SK-N-SH (cell line): ENCODE results near the gene MCF2L. TPM values are rescaled to one million over a fixed set of nuclear protein-coding genes. Genes with fewer than 3 reads are reported as not detected.

Experiments used
- CTCF ChIA-PET: fragments of 300-600, 350-600 bp; formaldehyde crosslinking; extraction: SDS; loops from one replicate; lab custom pipeline; 2021; lab: Yijun Ruan, JAX
- POLR2A ChIA-PET: fragments of 350-600 bp; sonication (Branson Sonifier 250); formaldehyde crosslinking; extraction: SDS; loops from one replicate; lab custom pipeline; 2020; ENCODE audit warnings: antibody characterized with exemption, inconsistent platforms; lab: Yijun Ruan, JAX
- DNase-seq: peaks from one replicate; pipeline ENCODE4 v3.0.0; 2012
- H2AFZ ChIP-seq: fragments of 200-600 bp; sonication (generic); 2 replicates; pipeline ENCODE4 v1.8.1; 2016; ENCODE audit warnings: antibody characterized with exemption, mild to moderate bottlenecking, low read depth
- H3F3A ChIP-seq: fragments of 200-600 bp; sonication (generic); replicated peaks from 2 replicates; pipeline ENCODE3; 2016; ENCODE audit warnings: antibody characterized with exemption, mild to moderate bottlenecking; ENCODE audit not compliant: insufficient read depth
- H3K27ac ChIP-seq, 2 experiments: fragments of 200-500 bp in 1 of 2; fragments of 200-600 bp in 1 of 2; sonication (Bioruptor generic) in 1 of 2; sonication (generic), shearing (Covaris generic) in 1 of 2; 2 replicates each; pipeline versions ENCODE4 v1.5.1 to v1.6.1; 2014 to 2016; ENCODE audit warnings: low read depth in 2 of 2, inconsistent platforms in 1 of 2, low read length in 1 of 2, mild to moderate bottlenecking in 1 of 2, mixed read lengths in 1 of 2
- H3K27me3 ChIP-seq: fragments of 200-600 bp; sonication (generic), shearing (Covaris generic); 2 replicates; pipeline ENCODE4 v1.6.1; 2016; ENCODE audit warnings: mixed run types; ENCODE audit not compliant: insufficient read depth
- H3K36me3 ChIP-seq, 2 experiments: fragments of 200-500 bp in 1 of 2; fragments of 200-600 bp in 1 of 2; sonication (Bioruptor generic) in 1 of 2; sonication (generic) in 1 of 2; replicated peaks in 1 of 2; 2 replicates each; pipeline versions ENCODE3 to v1.5.1; 2014 to 2016; ENCODE audit warnings: low read length in 1 of 2, mild to moderate bottlenecking in 1 of 2; ENCODE audit not compliant: insufficient read depth in 2 of 2, control insufficient read depth in 1 of 2
- H3K4me1 ChIP-seq, 2 experiments: fragments of 200-500 bp in 1 of 2; fragments of 200-600 bp in 1 of 2; sonication (Bioruptor generic) in 1 of 2; sonication (generic), shearing (Covaris generic) in 1 of 2; 2 replicates each; pipeline versions ENCODE4 v1.5.1 to v1.6.1; 2014 to 2016; ENCODE audit warnings: low read depth in 1 of 2, low read length in 1 of 2, mixed run types in 1 of 2; ENCODE audit not compliant: insufficient read depth in 2 of 2, control insufficient read depth in 1 of 2
- H3K4me2 ChIP-seq: fragments of 200-600 bp; sonication (generic), shearing (Covaris generic); 2 replicates; pipeline ENCODE4 v1.6.1; 2017; ENCODE audit warnings: mixed run types
- H3K4me3 ChIP-seq, 2 experiments: fragments of 200-500 bp in 1 of 2; fragments of 200-600 bp in 1 of 2; sonication (Bioruptor generic) in 1 of 2; sonication (generic), shearing (Covaris generic) in 1 of 2; 2 replicates each; pipeline versions ENCODE4 v1.5.1 to v1.8.1; 2014 to 2016; ENCODE audit warnings: low read depth in 2 of 2, inconsistent platforms in 1 of 2, low read length in 1 of 2, mild to moderate bottlenecking in 1 of 2, mixed read lengths in 1 of 2, moderate library complexity in 1 of 2
- H3K79me2 ChIP-seq: fragments of 200-600 bp; sonication (generic); 2 replicates; pipeline ENCODE4 v1.8.1; 2017; ENCODE audit warnings: mild to moderate bottlenecking; ENCODE audit not compliant: insufficient read depth
- H3K9ac ChIP-seq: fragments of 200-600 bp; sonication (generic); 2 replicates; pipeline ENCODE4 v1.6.1; 2017; ENCODE audit warnings: mixed run types
- H3K9me2 ChIP-seq: fragments of 200-600 bp; sonication (generic); 2 replicates; pipeline ENCODE4 v1.6.1; 2017; ENCODE audit warnings: mixed run types
- H3K9me3 ChIP-seq: fragments of 200-600 bp; sonication (generic); 2 replicates; pipeline ENCODE4 v1.6.1; 2017; ENCODE audit warnings: mixed run types, mild to moderate bottlenecking, moderate library complexity
- H4K20me1 ChIP-seq: fragments of 200-600 bp; sonication (generic); 2 replicates; pipeline ENCODE4 v1.6.1; 2017; ENCODE audit warnings: mild to moderate bottlenecking, mixed run types; ENCODE audit not compliant: insufficient read depth
- ELF1 ChIP-seq: IDR thresholded peaks from 2 replicates; pipeline ENCODE4 v1.4.0; 2012
- EP300 ChIP-seq, 2 experiments: IDR thresholded peaks; 2 replicates each; pipeline versions ENCODE4 v1.4.0 to v1.6.1; 2012; ENCODE audit warnings: borderline replicate concordance in 1 of 2, low read depth in 1 of 2, low read length in 1 of 2
- EZH2phosphoT487 ChIP-seq: fragments of 200-600 bp; sonication (generic); IDR thresholded peaks from 2 replicates; pipeline ENCODE4 v1.6.1; 2017; ENCODE audit warnings: low read depth, mixed run types, mild to moderate bottlenecking, antibody characterized with exemption, moderate library complexity, borderline replicate concordance
- FOSL2 ChIP-seq: IDR thresholded peaks from 2 replicates; pipeline ENCODE4 v1.4.0; 2012; ENCODE audit warnings: low read depth, mild to moderate bottlenecking, moderate library complexity, borderline replicate concordance
- GABPA ChIP-seq: IDR thresholded peaks from 2 replicates; pipeline ENCODE4 v1.4.0; 2012; ENCODE audit warnings: low read depth, mild to moderate bottlenecking
- GATA2 ChIP-seq: sonication (generic); formaldehyde crosslinking; IDR thresholded peaks from 2 replicates; pipeline ENCODE4 v1.5.0; 2020; ENCODE audit warnings: mild to moderate bottlenecking, missing genetic modification reagents
- JUND ChIP-seq: IDR thresholded peaks from 2 replicates; pipeline ENCODE4 v1.4.0; 2012
- MXI1 ChIP-seq: IDR thresholded peaks from 2 replicates; pipeline ENCODE4 v1.6.1; 2012; ENCODE audit warnings: mild to moderate bottlenecking, low read depth, low read length, improper control_type of control experiment
- NFIC ChIP-seq: IDR thresholded peaks from 2 replicates; pipeline ENCODE4 v1.4.0; 2012; ENCODE audit warnings: borderline replicate concordance
- POLR2AphosphoS5 ChIP-seq: IDR thresholded peaks from 2 replicates; pipeline ENCODE4 v1.6.1; 2012; ENCODE audit warnings: low read depth, low read length
- RFX5 ChIP-seq: IDR thresholded peaks from 2 replicates; pipeline ENCODE4 v1.6.1; 2012; ENCODE audit warnings: mild to moderate bottlenecking, improper control_type of control experiment, low read length
- RXRA ChIP-seq: IDR thresholded peaks from 2 replicates; pipeline ENCODE4 v1.4.0; 2012; ENCODE audit warnings: low read depth, mild to moderate bottlenecking, borderline replicate concordance
- TAF1 ChIP-seq: IDR thresholded peaks from 2 replicates; pipeline ENCODE4 v1.6.1; 2012; ENCODE audit warnings: low read depth, mild to moderate bottlenecking, low read length, moderate library complexity, borderline replicate concordance
- TCF12 ChIP-seq: IDR thresholded peaks from 2 replicates; pipeline ENCODE4 v1.4.0; 2012
- TEAD4 ChIP-seq: IDR thresholded peaks from 2 replicates; pipeline ENCODE4 v1.4.0; 2012; ENCODE audit warnings: mild to moderate bottlenecking, borderline replicate concordance; ENCODE audit not compliant: insufficient read depth
- WGBS: methylation state at CpG from one replicate; pipeline ENCODE4 v1.1.6; 2017; ENCODE audit warnings: low lambda C conversion rate; 5-methylcytosine and 5-hydroxymethylcytosine counted together
- polyA plus RNA-seq, 3 experiments: library from polyadenylated mRNA; depleted of rRNA; stranded (reverse); fragments of >200 nt; gene quantifications; 2 replicates each; pipeline ENCODE4 v1.2.3, GENCODE V29; 2012
- TF ChIP-seq, protein P1 (sequence below): IDR thresholded peaks from 2 replicates; pipeline ENCODE4 v1.4.0; 2012; ENCODE audit warnings: low read depth, borderline replicate concordance
- TF ChIP-seq, protein P2 (sequence below): IDR thresholded peaks from 2 replicates; pipeline ENCODE4 v1.6.1; 2012; ENCODE audit warnings: mild to moderate bottlenecking, low read depth, low read length, moderate library complexity
- TF ChIP-seq, protein P3 (sequence below): fragments of 150-350 bp; IDR thresholded peaks from 2 replicates; pipeline ENCODE4 v1.6.1; 2016; ENCODE audit warnings: mild to moderate bottlenecking, low read depth, low read length
- TF ChIP-seq, protein P4 (sequence below): IDR thresholded peaks from 2 replicates; pipeline ENCODE4; 2012
- TF ChIP-seq, protein P5 (sequence below): IDR thresholded peaks from 2 replicates; pipeline ENCODE4 v1.4.0; 2012; ENCODE audit warnings: low read depth

MCF2L gene
- polyA plus RNA-seq, 1 of the 3 experiments (the other 2 are of a cell fraction) = 0.56 TPM

DNA sequence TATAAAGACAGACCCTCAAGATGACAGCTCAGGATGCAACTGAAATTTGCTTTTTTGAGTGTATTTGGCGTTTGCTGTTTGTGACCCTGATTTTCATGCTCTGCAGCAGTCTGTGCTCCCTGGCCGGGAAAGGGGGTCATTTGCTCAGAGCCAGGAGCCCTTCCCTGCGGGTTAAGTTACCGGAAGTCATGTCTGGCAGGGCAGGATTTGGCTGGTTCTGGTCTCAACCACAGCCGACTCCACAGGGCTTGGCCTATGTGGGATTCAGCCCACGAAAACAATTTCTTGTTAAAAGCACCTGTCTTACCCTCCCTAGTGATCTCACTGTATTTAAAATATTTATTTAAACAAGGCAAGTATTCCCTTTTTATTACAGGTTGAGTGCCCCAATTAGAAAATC lies 22.6 kb downstream of the MCF2L start:
- H3K79me2 ChIP-seq = no peaks in the 10 kb centered on the region
- no peaks in the 10 kb centered on the region; the same call in 1 of the 2 replicates for H3K27me3 ChIP-seq
- no peak overlapping the region for H2AFZ ChIP-seq
- ChIA-PET CTCF (interaction anchor here (1.2 to 3.4 kb wide), 3 partner anchors 10 to 38 kb away, joined by 3 to 12 read pairs (median 4); no protein-coding TSS in a partner anchor), POLR2A (no interaction called here)
- H4K20me1 ChIP-seq = no peaks in the 10 kb centered on the region
- H3K36me3 ChIP-seq = no peaks in the 10 kb centered on the region
- H3K4me3 ChIP-seq = no peak overlapping the region
- H3K4me2 ChIP-seq = no peak overlapping the region
- 33% methylated on average over 5 of the region's 6 CpGs for WGBS
- no peaks in the 10 kb centered on the region for H3F3A ChIP-seq
- no peak for DNase-seq
- peaks cover 0 to 14% of the 10 kb centered on the region in 2 experiments; a peak in 1 of 4 replicates for H3K4me1 ChIP-seq
- no peaks in the 10 kb centered on the region for H3K9me3 ChIP-seq
- no peaks in the 10 kb centered on the region for H3K9me2 ChIP-seq
- H3K9ac ChIP-seq = no peak overlapping the region
- no peak overlapping the region for H3K27ac ChIP-seq
- TF ChIP-seq EP300 (IDR thresholded peaks at IDR 0.05; ENCODE audit: borderline replicate concordance in 1 of 2, low read depth in 1 of 2, low read length in 1 of 2) = no peak
- TF ChIP-seq FOSL2 = no peak
- TF ChIP-seq TAF1 = no peak
- TF ChIP-seq GABPA = no peak
- no peak for TF ChIP-seq NFIC
- TF ChIP-seq, protein P1, sequence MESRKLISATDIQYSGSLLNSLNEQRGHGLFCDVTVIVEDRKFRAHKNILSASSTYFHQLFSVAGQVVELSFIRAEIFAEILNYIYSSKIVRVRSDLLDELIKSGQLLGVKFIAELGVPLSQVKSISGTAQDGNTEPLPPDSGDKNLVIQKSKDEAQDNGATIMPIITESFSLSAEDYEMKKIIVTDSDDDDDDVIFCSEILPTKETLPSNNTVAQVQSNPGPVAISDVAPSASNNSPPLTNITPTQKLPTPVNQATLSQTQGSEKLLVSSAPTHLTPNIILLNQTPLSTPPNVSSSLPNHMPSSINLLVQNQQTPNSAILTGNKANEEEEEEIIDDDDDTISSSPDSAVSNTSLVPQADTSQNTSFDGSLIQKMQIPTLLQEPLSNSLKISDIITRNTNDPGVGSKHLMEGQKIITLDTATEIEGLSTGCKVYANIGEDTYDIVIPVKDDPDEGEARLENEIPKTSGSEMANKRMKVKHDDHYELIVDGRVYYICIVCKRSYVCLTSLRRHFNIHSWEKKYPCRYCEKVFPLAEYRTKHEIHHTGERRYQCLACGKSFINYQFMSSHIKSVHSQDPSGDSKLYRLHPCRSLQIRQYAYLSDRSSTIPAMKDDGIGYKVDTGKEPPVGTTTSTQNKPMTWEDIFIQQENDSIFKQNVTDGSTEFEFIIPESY = no peak
- TF ChIP-seq, protein P2, sequence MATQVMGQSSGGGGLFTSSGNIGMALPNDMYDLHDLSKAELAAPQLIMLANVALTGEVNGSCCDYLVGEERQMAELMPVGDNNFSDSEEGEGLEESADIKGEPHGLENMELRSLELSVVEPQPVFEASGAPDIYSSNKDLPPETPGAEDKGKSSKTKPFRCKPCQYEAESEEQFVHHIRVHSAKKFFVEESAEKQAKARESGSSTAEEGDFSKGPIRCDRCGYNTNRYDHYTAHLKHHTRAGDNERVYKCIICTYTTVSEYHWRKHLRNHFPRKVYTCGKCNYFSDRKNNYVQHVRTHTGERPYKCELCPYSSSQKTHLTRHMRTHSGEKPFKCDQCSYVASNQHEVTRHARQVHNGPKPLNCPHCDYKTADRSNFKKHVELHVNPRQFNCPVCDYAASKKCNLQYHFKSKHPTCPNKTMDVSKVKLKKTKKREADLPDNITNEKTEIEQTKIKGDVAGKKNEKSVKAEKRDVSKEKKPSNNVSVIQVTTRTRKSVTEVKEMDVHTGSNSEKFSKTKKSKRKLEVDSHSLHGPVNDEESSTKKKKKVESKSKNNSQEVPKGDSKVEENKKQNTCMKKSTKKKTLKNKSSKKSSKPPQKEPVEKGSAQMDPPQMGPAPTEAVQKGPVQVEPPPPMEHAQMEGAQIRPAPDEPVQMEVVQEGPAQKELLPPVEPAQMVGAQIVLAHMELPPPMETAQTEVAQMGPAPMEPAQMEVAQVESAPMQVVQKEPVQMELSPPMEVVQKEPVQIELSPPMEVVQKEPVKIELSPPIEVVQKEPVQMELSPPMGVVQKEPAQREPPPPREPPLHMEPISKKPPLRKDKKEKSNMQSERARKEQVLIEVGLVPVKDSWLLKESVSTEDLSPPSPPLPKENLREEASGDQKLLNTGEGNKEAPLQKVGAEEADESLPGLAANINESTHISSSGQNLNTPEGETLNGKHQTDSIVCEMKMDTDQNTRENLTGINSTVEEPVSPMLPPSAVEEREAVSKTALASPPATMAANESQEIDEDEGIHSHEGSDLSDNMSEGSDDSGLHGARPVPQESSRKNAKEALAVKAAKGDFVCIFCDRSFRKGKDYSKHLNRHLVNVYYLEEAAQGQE = no peak
- TF ChIP-seq RXRA = no peak
- TF ChIP-seq, protein P3, sequence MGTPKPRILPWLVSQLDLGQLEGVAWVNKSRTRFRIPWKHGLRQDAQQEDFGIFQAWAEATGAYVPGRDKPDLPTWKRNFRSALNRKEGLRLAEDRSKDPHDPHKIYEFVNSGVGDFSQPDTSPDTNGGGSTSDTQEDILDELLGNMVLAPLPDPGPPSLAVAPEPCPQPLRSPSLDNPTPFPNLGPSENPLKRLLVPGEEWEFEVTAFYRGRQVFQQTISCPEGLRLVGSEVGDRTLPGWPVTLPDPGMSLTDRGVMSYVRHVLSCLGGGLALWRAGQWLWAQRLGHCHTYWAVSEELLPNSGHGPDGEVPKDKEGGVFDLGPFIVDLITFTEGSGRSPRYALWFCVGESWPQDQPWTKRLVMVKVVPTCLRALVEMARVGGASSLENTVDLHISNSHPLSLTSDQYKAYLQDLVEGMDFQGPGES = no peak
- no peak for TF ChIP-seq ELF1
- no peak for TF ChIP-seq TCF12
- TF ChIP-seq JUND = no peak
- no peak for TF ChIP-seq TEAD4
- TF ChIP-seq EZH2phosphoT487 = no peak
- TF ChIP-seq RFX5 = no peak
- TF ChIP-seq GATA2 (CRISPR knock-in tag) = no peak
- TF ChIP-seq POLR2AphosphoS5 = no peak
- TF ChIP-seq, protein P4, sequence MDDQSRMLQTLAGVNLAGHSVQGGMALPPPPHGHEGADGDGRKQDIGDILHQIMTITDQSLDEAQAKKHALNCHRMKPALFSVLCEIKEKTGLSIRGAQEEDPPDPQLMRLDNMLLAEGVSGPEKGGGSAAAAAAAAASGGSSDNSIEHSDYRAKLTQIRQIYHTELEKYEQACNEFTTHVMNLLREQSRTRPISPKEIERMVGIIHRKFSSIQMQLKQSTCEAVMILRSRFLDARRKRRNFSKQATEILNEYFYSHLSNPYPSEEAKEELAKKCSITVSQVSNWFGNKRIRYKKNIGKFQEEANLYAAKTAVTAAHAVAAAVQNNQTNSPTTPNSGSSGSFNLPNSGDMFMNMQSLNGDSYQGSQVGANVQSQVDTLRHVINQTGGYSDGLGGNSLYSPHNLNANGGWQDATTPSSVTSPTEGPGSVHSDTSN = no peak
- TF ChIP-seq, protein P5, sequence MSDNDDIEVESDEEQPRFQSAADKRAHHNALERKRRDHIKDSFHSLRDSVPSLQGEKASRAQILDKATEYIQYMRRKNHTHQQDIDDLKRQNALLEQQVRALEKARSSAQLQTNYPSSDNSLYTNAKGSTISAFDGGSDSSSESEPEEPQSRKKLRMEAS = no peak
- TF ChIP-seq MXI1 = no peak
